H9 (cell line): ENCODE data around the gene ADCY5. TPM values are rescaled to one million over a fixed set of nuclear protein-coding genes. Genes with fewer than 3 reads are reported as not detected.

ENCODE experiments used
- DNase-seq: peaks from one replicate; pipeline ENCODE4 v3.0.0-alpha.2; 2017
- H2AFZ ChIP-seq: one replicate; pipeline ENCODE4 v1.6.1; 2013; ENCODE audit warnings: mild to moderate bottlenecking, low read length, control low read depth, moderate library complexity
- H2AK5ac ChIP-seq: 2 replicates; pipeline ENCODE4 v1.6.1; 2013; ENCODE audit warnings: low read length, control low read depth, mixed read lengths; ENCODE audit not compliant: insufficient read length
- H2BK120ac ChIP-seq: one replicate; pipeline ENCODE4 v1.6.1; 2013; ENCODE audit warnings: low read depth, mild to moderate bottlenecking, low read length, control low read depth, inconsistent platforms; ENCODE audit not compliant: poor library complexity, severe bottlenecking
- H2BK12ac ChIP-seq: 2 replicates; pipeline ENCODE4 v1.6.1; 2013; ENCODE audit warnings: low read length, control low read depth, mixed read lengths, low read depth; ENCODE audit not compliant: insufficient read length
- H2BK15ac ChIP-seq: 2 replicates; pipeline ENCODE4 v1.6.1; 2013; ENCODE audit warnings: low read depth, low read length, control low read depth
- H2BK20ac ChIP-seq: one replicate; pipeline ENCODE4 v1.6.1; 2013; ENCODE audit warnings: low read depth, mild to moderate bottlenecking, low read length, control low read depth, inconsistent platforms; ENCODE audit not compliant: poor library complexity, severe bottlenecking
- H2BK5ac ChIP-seq: 2 replicates; pipeline ENCODE4 v1.6.1; 2013; ENCODE audit warnings: low read length, control low read depth, mixed read lengths; ENCODE audit not compliant: insufficient read length
- H3K14ac ChIP-seq: 2 replicates; pipeline ENCODE4 v1.6.1; 2013; ENCODE audit warnings: low read length, control low read depth; ENCODE audit not compliant: insufficient read depth
- H3K18ac ChIP-seq: 2 replicates; pipeline ENCODE4 v1.6.1; 2013; ENCODE audit warnings: low read depth, mild to moderate bottlenecking, mixed read lengths, low read length, control low read depth; ENCODE audit not compliant: insufficient read length
- H3K23ac ChIP-seq: 2 replicates; pipeline ENCODE4 v1.6.1; 2013; ENCODE audit warnings: low read length, control low read depth, mixed read lengths, low read depth; ENCODE audit not compliant: insufficient read length
- H3K23me2 ChIP-seq: 2 replicates; pipeline ENCODE4 v1.6.1; 2013; ENCODE audit warnings: low read depth, mild to moderate bottlenecking, mixed read lengths, low read length, control low read depth; ENCODE audit not compliant: insufficient read length, poor library complexity, severe bottlenecking
- H3K27ac ChIP-seq: 2 replicates; pipeline ENCODE4 v1.5.1; 2013; ENCODE audit warnings: low read length, control low read depth, mixed read lengths, low read depth; ENCODE audit not compliant: insufficient read length
- H3K27me3 ChIP-seq: 2 replicates; pipeline ENCODE4 v1.6.1; 2013; ENCODE audit warnings: low read length, control low read depth, inconsistent platforms; ENCODE audit not compliant: insufficient read depth
- H3K4ac ChIP-seq: 2 replicates; pipeline ENCODE4 v1.6.1; 2013; ENCODE audit warnings: low read depth, mild to moderate bottlenecking, control low read depth, inconsistent platforms, low read length, moderate library complexity
- H3K4me1 ChIP-seq: 2 replicates; pipeline ENCODE4 v1.6.1; 2013; ENCODE audit warnings: low read length, control low read depth, inconsistent platforms; ENCODE audit not compliant: insufficient read depth
- H3K4me2 ChIP-seq: 2 replicates; pipeline ENCODE4 v1.6.1; 2013; ENCODE audit warnings: low read length, control low read depth, mixed read lengths; ENCODE audit not compliant: insufficient read length, insufficient read depth
- H3K56ac ChIP-seq: 2 replicates; pipeline ENCODE4 v1.6.1; 2013; ENCODE audit warnings: low read depth, mild to moderate bottlenecking, mixed read lengths, low read length, control low read depth; ENCODE audit not compliant: insufficient read length
- H3K79me1 ChIP-seq: 2 replicates; pipeline ENCODE4 v1.6.1; 2013; ENCODE audit warnings: low read depth, mild to moderate bottlenecking, moderate library complexity, low read length, control low read depth, inconsistent platforms; ENCODE audit not compliant: insufficient read depth, poor library complexity, severe bottlenecking
- H3K79me2 ChIP-seq: 2 replicates; pipeline ENCODE4 v1.6.1; 2013; ENCODE audit warnings: low read length, control low read depth, inconsistent platforms; ENCODE audit not compliant: insufficient read depth
- H3K9ac ChIP-seq: 2 replicates; pipeline ENCODE4 v1.6.1; 2013; ENCODE audit warnings: low read length, control low read depth, mixed read lengths; ENCODE audit not compliant: insufficient read length; ENCODE audit errors: extremely low read depth
- H3K9me3 ChIP-seq: one replicate; pipeline ENCODE4 v1.6.1; 2013; ENCODE audit warnings: low read depth, low read length, inconsistent platforms; ENCODE audit not compliant: control insufficient read depth
- H3T11ph ChIP-seq: one replicate; pipeline ENCODE4 v1.6.1; 2013; ENCODE audit warnings: mild to moderate bottlenecking, low read length, control low read depth, inconsistent platforms
- H4K20me1 ChIP-seq: one replicate; pipeline ENCODE4 v1.6.1; 2013; ENCODE audit not compliant: control insufficient read depth, insufficient read length, insufficient read depth
- H4K5ac ChIP-seq: 2 replicates; pipeline ENCODE4 v1.6.1; 2013; ENCODE audit warnings: low read depth, mild to moderate bottlenecking, mixed read lengths, low read length, control low read depth; ENCODE audit not compliant: insufficient read length
- H4K8ac ChIP-seq: replicated peaks from 2 replicates; pipeline ENCODE4 v1.6.1; 2013; ENCODE audit warnings: low read length, control low read depth, mixed read lengths, low read depth; ENCODE audit not compliant: insufficient read length
- H4K91ac ChIP-seq: 2 replicates; pipeline ENCODE4 v1.6.1; 2013; ENCODE audit warnings: low read depth, mild to moderate bottlenecking, moderate library complexity, mixed read lengths, low read length, control low read depth; ENCODE audit not compliant: insufficient read length
- H3K27ac Mint-ChIP-seq, 3 experiments: 2 replicates in 2 of 3; 3 replicates in 1 of 3; pipeline ENCODE4 v1.8.0; 2020 to 2021; ENCODE audit warnings: mixed read lengths in 3 of 3, mild to moderate bottlenecking in 1 of 3, moderate library complexity in 1 of 3
- H3K27me3 Mint-ChIP-seq: 2 replicates; pipeline ENCODE4 v1.8.0; 2021; ENCODE audit warnings: low read depth, mild to moderate bottlenecking, moderate library complexity, mixed read lengths
- H3K36me3 Mint-ChIP-seq, 3 experiments: 2 replicates in 2 of 3; 3 replicates in 1 of 3; pipeline ENCODE4 v1.8.0; 2020 to 2021; ENCODE audit warnings: low read depth in 3 of 3, mixed read lengths in 3 of 3; ENCODE audit not compliant: insufficient read depth in 1 of 3
- H3K4me1 Mint-ChIP-seq, 2 experiments: 2 replicates each; pipeline ENCODE4 v1.8.0; 2020; ENCODE audit warnings: mixed read lengths in 2 of 2
- H3K4me3 Mint-ChIP-seq, 2 experiments: 2 replicates in 1 of 2; 3 replicates in 1 of 2; pipeline ENCODE4 v1.8.0; 2020 to 2021; ENCODE audit warnings: mild to moderate bottlenecking in 2 of 2, mixed read lengths in 2 of 2, moderate library complexity in 1 of 2
- H3K9me3 Mint-ChIP-seq, 2 experiments: 2 replicates in 1 of 2; 3 replicates in 1 of 2; pipeline ENCODE4 v1.8.0; 2020; ENCODE audit warnings: mild to moderate bottlenecking in 2 of 2, mixed read lengths in 2 of 2, moderate library complexity in 1 of 2
- CTCF ChIP-seq: fragments of 200-600 bp; sonication (generic); conservative IDR thresholded peaks from 3 replicates; pipeline ENCODE4 v1.8.0; 2021; ENCODE audit warnings: antibody characterized with exemption, mild to moderate bottlenecking
- WGBS: extraction: QIAGEN DNeasy Blood & Tissue Kit; methylation state at CpG from one replicate; pipeline ENCODE4 v1.1.7; 2013; ENCODE audit warnings: missing lambda C conversion rate, low lambda C conversion rate, mixed read lengths; ENCODE audit not compliant: insufficient read length; ENCODE audit errors: extremely low coverage; 5-methylcytosine and 5-hydroxymethylcytosine counted together
- total RNA-seq: library from RNA; stranded (reverse); gene quantifications from 2 replicates; pipeline ENCODE4 v1.2.1, GENCODE V29; 2021

The ADCY5 gene
- total RNA-seq, 1 experiment from 2014 or later = 5.0 TPM

- H3K27me3 Mint-ChIP-seq = peaks cover 2% of the 10 kb centered on the region
- Histone ChIP-seq H2BK15ac (no peak overlapping the region), H3K9ac (no peak overlapping the region), H3K14ac (no peak overlapping the region), H3K23me2 (no peaks in the 10 kb centered on the region), H2BK20ac (no peak overlapping the region), H3T11ph (no peak overlapping the region), H3K56ac (no peak overlapping the region), H2BK120ac (no peak overlapping the region), H3K79me1 (no peaks in the 10 kb centered on the region), H2AK5ac (no peak overlapping the region), H4K91ac (no peak overlapping the region), H3K79me2 (no peaks in the 10 kb centered on the region), H2BK5ac (no peak overlapping the region), H3K9me3 (no peaks in the 10 kb centered on the region), H3K4ac (no peak overlapping the region), H3K4me1 (no peaks in the 10 kb centered on the region), H4K8ac (no peak overlapping the region), H2AFZ (no peak overlapping the region), H3K27ac (no peak overlapping the region), H4K20me1 (no peaks in the 10 kb centered on the region), H3K27me3 (no peaks in the 10 kb centered on the region), H2BK12ac (no peak overlapping the region), H3K18ac (no peak overlapping the region), H3K23ac (no peak overlapping the region), H4K5ac (no peak overlapping the region), H3K4me2 (no peak overlapping the region)
- H3K4me3 Mint-ChIP-seq = no peak overlapping the region
- H3K4me1 Mint-ChIP-seq = peaks cover 6 to 12% of the 10 kb centered on the region in 2 experiments
- peaks cover 6 to 11% of the 10 kb centered on the region in 2 experiments; a peak in 3 of 5 replicates for H3K9me3 Mint-ChIP-seq
- TF ChIP-seq CTCF = no peak
- H3K36me3 Mint-ChIP-seq = peaks cover 0 to 5% (median 0%) of the 10 kb centered on the region in 3 experiments; a peak in 1 of 7 replicates
- whole genome bisulfite sequencing = no CpG with 5 or more reads among the region's 3 CpGs
- H3K27ac Mint-ChIP-seq = no peak overlapping the region
- DNase-seq = no peak
Observed at GRCh38 chr3:123369085-123369484, 79.8 kb downstream of the ADCY5 start.
